Activated naive CD8-positive, alpha-beta T cell treated with anti-CD3 and anti-CD28 coated beads, Interleukin-2, amount 50 U/mL, for 24 hours (primary cell): Measurements from ENCODE around the gene SLC16A12.
"Not testable (repeated sequence)": the region's sequence is repeated elsewhere in the genome, so short reads cannot be mapped to it uniquely, and the experiment has no call there.

ENCODE experiments used
- ATAC-seq: fragments of 150-1000 bp; cut with Tn5 transposase; one replicate; pipeline ENCODE4 v1.10.0; 2021
- DNase-seq: peaks from one replicate; pipeline ENCODE4 v3.0.0; 2021
- H3K27ac Mint-ChIP-seq: one replicate; pipeline ENCODE4 v1.8.0; 2021; ENCODE audit warnings: mild to moderate bottlenecking, mixed read lengths
- H3K27me3 Mint-ChIP-seq: one replicate; pipeline ENCODE4 v1.8.0; 2021; ENCODE audit warnings: mixed read lengths
- H3K36me3 Mint-ChIP-seq: one replicate; pipeline ENCODE4 v1.8.0; 2021; ENCODE audit warnings: low read depth, mixed read lengths
- H3K4me1 Mint-ChIP-seq: one replicate; pipeline ENCODE4 v1.8.0; 2021; ENCODE audit warnings: mixed read lengths
- H3K4me3 Mint-ChIP-seq: one replicate; pipeline ENCODE4 v1.8.0; 2021; ENCODE audit warnings: mild to moderate bottlenecking, moderate library complexity, mixed read lengths
- H3K9me3 Mint-ChIP-seq: one replicate; pipeline ENCODE4 v1.8.0; 2021; ENCODE audit warnings: mixed read lengths

Gene SLC16A12

GRCh38 chr10:89416465-89416864 is 118.9 kb downstream of the SLC16A12 start:
- peak overlapping the region; percentile 81 for H3K27ac Mint-ChIP-seq
- no peaks in the 10 kb centered on the region for H3K27me3 Mint-ChIP-seq
- H3K4me3 Mint-ChIP-seq, result peak overlapping the region; percentile 86
- H3K9me3 Mint-ChIP-seq, result no peaks in the 10 kb centered on the region
- ATAC-seq, result no peak
- peaks cover 62% of the 10 kb centered on the region for H3K4me1 Mint-ChIP-seq
- H3K36me3 Mint-ChIP-seq, result peaks cover 33% of the 10 kb centered on the region
- no peak for DNase-seq

GRCh38 chr10:89414879-89415821 is 120.2 kb downstream of the SLC16A12 start:
- H3K27ac Mint-ChIP-seq, result peak overlapping the region; percentile 89
- ATAC-seq (peak; percentile 45), DNase-seq (peak; percentile 40)
- H3K36me3 Mint-ChIP-seq, result peaks cover 28% of the 10 kb centered on the region
- H3K27me3 Mint-ChIP-seq, result no peaks in the 10 kb centered on the region
- no peaks in the 10 kb centered on the region for H3K9me3 Mint-ChIP-seq
- H3K4me3 Mint-ChIP-seq, result peak overlapping the region; percentile 86
- peaks cover 71% of the 10 kb centered on the region for H3K4me1 Mint-ChIP-seq

GRCh38 chr10:89414146-89414878 is 121.1 kb downstream of the SLC16A12 start, which contains the start of gene IFIT5:
IFIT5 (plus strand) TSS chr10:89414568; CDS start chr10:89414799, 231 bp downstream.
- H3K4me3 Mint-ChIP-seq, result peak within 1 kb of the TSS; percentile 86
- H3K27me3 Mint-ChIP-seq, result no peaks in the 10 kb centered on the region
- peak; percentile 79 for ATAC-seq
- H3K4me1 Mint-ChIP-seq, result peaks cover 67% of the 10 kb centered on the region
- peak; percentile 66 for DNase-seq
- H3K9me3 Mint-ChIP-seq, result no peaks in the 10 kb centered on the region
- peaks cover 24% of the 10 kb centered on the region for H3K36me3 Mint-ChIP-seq
- peak within 1 kb of the TSS; percentile 89 for H3K27ac Mint-ChIP-seq

GRCh38 chr10:89413398-89413912 is 121.9 kb downstream of the SLC16A12 start:
- ATAC-seq, result no peak
- H3K36me3 Mint-ChIP-seq, result peaks cover 24% of the 10 kb centered on the region
- H3K27ac Mint-ChIP-seq, result peak overlapping the region; percentile 89
- H3K4me3 Mint-ChIP-seq, result peak overlapping the region; percentile 86
- no peaks in the 10 kb centered on the region for H3K27me3 Mint-ChIP-seq
- H3K4me1 Mint-ChIP-seq, result peaks cover 61% of the 10 kb centered on the region
- no peak for DNase-seq
- H3K9me3 Mint-ChIP-seq, result no peaks in the 10 kb centered on the region

GRCh38 chr10:89412276-89412675 is 123.1 kb downstream of the SLC16A12 start:
- Mint-ChIP-seq H3K4me1 (peaks cover 49% of the 10 kb centered on the region), H3K36me3 (peaks cover 18% of the 10 kb centered on the region), H3K27ac (peak overlapping the region; percentile 75), H3K4me3 (peak overlapping the region; percentile 63)
- not testable (repeated sequence) for H3K9me3 Mint-ChIP-seq, H3K27me3 Mint-ChIP-seq, ATAC-seq
- DNase-seq, result peak; percentile 42

- H3K27me3 Mint-ChIP-seq, H3K27ac Mint-ChIP-seq, ATAC-seq, H3K9me3 Mint-ChIP-seq, H3K4me3 Mint-ChIP-seq, DNase-seq: not testable (repeated sequence)
- H3K36me3 Mint-ChIP-seq, result peaks cover 11% of the 10 kb centered on the region
- peaks cover 39% of the 10 kb centered on the region for H3K4me1 Mint-ChIP-seq
Observed at GRCh38 chr10:89411135-89411534, 124.3 kb downstream of the SLC16A12 start.

- peaks cover 33% of the 10 kb centered on the region for H3K4me1 Mint-ChIP-seq
- H3K4me3 Mint-ChIP-seq, H3K9me3 Mint-ChIP-seq, H3K36me3 Mint-ChIP-seq, H3K27me3 Mint-ChIP-seq, ATAC-seq, DNase-seq, H3K27ac Mint-ChIP-seq: not testable (repeated sequence)
Observed at GRCh38 chr10:89410551-89410950, 124.8 kb downstream of the SLC16A12 start.

GRCh38 chr10:89409282-89409681 is 126.1 kb downstream of the SLC16A12 start:
- H3K36me3 Mint-ChIP-seq, H3K27ac Mint-ChIP-seq, DNase-seq, H3K27me3 Mint-ChIP-seq, ATAC-seq, H3K4me3 Mint-ChIP-seq, H3K9me3 Mint-ChIP-seq: not testable (repeated sequence)
- peaks cover 29% of the 10 kb centered on the region for H3K4me1 Mint-ChIP-seq

GRCh38 chr10:89407792-89408191 is 127.6 kb downstream of the SLC16A12 start:
- H3K36me3 Mint-ChIP-seq, H3K27me3 Mint-ChIP-seq, H3K4me3 Mint-ChIP-seq, ATAC-seq, DNase-seq, H3K9me3 Mint-ChIP-seq, H3K27ac Mint-ChIP-seq: not testable (repeated sequence)
- peaks cover 18% of the 10 kb centered on the region for H3K4me1 Mint-ChIP-seq

GRCh38 chr10:89406178-89406577 is 129.2 kb downstream of the SLC16A12 start:
- H3K9me3 Mint-ChIP-seq, DNase-seq, H3K27me3 Mint-ChIP-seq, H3K4me1 Mint-ChIP-seq, H3K4me3 Mint-ChIP-seq, H3K27ac Mint-ChIP-seq, ATAC-seq: not testable (repeated sequence)
- peaks cover 14% of the 10 kb centered on the region for H3K36me3 Mint-ChIP-seq

GRCh38 chr10:89404104-89405047 is 131.0 kb downstream of the SLC16A12 start:
- ATAC-seq, result no peak
- no peaks in the 10 kb centered on the region for H3K27me3 Mint-ChIP-seq
- DNase-seq, result no peak
- H3K4me1 Mint-ChIP-seq, result peaks cover 2% of the 10 kb centered on the region
- H3K4me3 Mint-ChIP-seq, result no peak overlapping the region
- peaks cover 14% of the 10 kb centered on the region for H3K36me3 Mint-ChIP-seq
- H3K9me3 Mint-ChIP-seq, result peaks cover 4% of the 10 kb centered on the region
- no peak overlapping the region for H3K27ac Mint-ChIP-seq

GRCh38 chr10:89403043-89403442 is 132.4 kb downstream of the SLC16A12 start:
- ATAC-seq (peak; percentile 63), DNase-seq (no peak)
- peaks cover 4% of the 10 kb centered on the region for H3K9me3 Mint-ChIP-seq
- no peak overlapping the region for H3K4me3 Mint-ChIP-seq
- H3K36me3 Mint-ChIP-seq, result peaks cover 19% of the 10 kb centered on the region
- H3K4me1 Mint-ChIP-seq, result peaks cover 6% of the 10 kb centered on the region
- H3K27ac Mint-ChIP-seq, result no peak overlapping the region
- H3K27me3 Mint-ChIP-seq, result no peaks in the 10 kb centered on the region

GRCh38 chr10:89399956-89400355 is 135.4 kb downstream of the SLC16A12 start:
- Mint-ChIP-seq H3K27ac (no peak overlapping the region), H3K9me3 (peaks cover 4% of the 10 kb centered on the region), H3K4me1 (peaks cover 16% of the 10 kb centered on the region), H3K27me3 (no peaks in the 10 kb centered on the region), H3K36me3 (peaks cover 25% of the 10 kb centered on the region), H3K4me3 (no peak overlapping the region)
- DNase-seq (no peak), ATAC-seq (no peak)
